ENCODE data around the gene CFAP299. TPM values are rescaled to one million over a fixed set of nuclear protein-coding genes. Genes with fewer than 3 reads are reported as not detected.

Gene CFAP299
- total RNA-seq, 3 donors from 2014 or later, result not detected

DNA sequence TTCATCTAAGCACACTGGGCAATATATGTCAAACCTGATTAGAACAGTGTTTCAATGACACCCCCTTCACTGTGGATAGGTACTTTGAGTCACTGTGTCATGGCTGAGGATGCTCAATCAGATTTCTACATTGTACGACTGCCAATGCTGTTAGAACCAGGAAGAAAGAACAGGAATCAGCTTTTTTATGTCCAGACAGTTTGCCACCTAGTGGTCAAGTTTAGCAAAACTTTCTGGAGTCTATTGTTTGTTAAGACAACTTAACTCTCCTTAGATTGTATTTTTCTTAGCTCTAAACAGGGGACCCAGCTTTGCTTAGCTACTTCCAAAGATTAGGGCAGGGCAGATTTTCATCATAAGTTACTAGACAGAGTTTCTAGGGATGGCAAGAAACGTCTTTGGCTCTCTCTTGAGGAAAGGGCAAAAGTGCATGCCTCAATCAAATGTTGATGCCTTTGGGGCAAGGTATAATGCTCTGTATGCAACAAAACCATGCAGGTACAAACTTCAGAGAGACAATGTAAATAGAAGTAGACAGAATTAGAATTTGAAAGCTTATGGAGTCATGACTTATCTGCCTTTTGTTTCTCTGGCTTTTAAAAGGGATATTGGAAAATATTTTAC, 654.5 kb downstream of the CFAP299 start:
- ATAC-seq, result peak; percentile 81
- Histone ChIP-seq H3K36me3 (ENCODE audit: low read depth) (no peaks in the 10 kb centered on the region), H3K4me1 (ENCODE audit: low read depth) (no peaks in the 10 kb centered on the region), H3K9me3 (no peaks in the 10 kb centered on the region), H3K4me3 (no peak overlapping the region)
- TF ChIP-seq, protein P1, sequence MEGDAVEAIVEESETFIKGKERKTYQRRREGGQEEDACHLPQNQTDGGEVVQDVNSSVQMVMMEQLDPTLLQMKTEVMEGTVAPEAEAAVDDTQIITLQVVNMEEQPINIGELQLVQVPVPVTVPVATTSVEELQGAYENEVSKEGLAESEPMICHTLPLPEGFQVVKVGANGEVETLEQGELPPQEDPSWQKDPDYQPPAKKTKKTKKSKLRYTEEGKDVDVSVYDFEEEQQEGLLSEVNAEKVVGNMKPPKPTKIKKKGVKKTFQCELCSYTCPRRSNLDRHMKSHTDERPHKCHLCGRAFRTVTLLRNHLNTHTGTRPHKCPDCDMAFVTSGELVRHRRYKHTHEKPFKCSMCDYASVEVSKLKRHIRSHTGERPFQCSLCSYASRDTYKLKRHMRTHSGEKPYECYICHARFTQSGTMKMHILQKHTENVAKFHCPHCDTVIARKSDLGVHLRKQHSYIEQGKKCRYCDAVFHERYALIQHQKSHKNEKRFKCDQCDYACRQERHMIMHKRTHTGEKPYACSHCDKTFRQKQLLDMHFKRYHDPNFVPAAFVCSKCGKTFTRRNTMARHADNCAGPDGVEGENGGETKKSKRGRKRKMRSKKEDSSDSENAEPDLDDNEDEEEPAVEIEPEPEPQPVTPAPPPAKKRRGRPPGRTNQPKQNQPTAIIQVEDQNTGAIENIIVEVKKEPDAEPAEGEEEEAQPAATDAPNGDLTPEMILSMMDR (IDR thresholded peaks at IDR 0.05), result no peak
- intact Hi-C loops (cut with DNase I, micrococcal nuclease), result loop anchor here (5.0 to 10.0 kb wide), 2 partner anchors 623 to 625 kb away; no protein-coding TSS in a partner anchor
- DNase-seq, result peak in 1 of 3 donors; percentile 72

- DNase-seq (no peak), ATAC-seq (no peak)
- H3K36me3 ChIP-seq (ENCODE audit: low read depth), result no peaks in the 10 kb centered on the region
- H3K9me3 ChIP-seq, result no peaks in the 10 kb centered on the region
- intact Hi-C loops (cut with DNase I, micrococcal nuclease), result loop anchor here (5.0 to 10.0 kb wide), 2 partner anchors 624 to 626 kb away; no protein-coding TSS in a partner anchor
- no peak overlapping the region for H3K4me3 ChIP-seq
- no peaks in the 10 kb centered on the region for H3K4me1 ChIP-seq (ENCODE audit: low read depth)
- TF ChIP-seq, protein P1 (IDR thresholded peaks at IDR 0.05), result no peak
These were observed 655.3 kb downstream of the CFAP299 start for GRCh38 chr4:80990851-80991250.

DNA sequence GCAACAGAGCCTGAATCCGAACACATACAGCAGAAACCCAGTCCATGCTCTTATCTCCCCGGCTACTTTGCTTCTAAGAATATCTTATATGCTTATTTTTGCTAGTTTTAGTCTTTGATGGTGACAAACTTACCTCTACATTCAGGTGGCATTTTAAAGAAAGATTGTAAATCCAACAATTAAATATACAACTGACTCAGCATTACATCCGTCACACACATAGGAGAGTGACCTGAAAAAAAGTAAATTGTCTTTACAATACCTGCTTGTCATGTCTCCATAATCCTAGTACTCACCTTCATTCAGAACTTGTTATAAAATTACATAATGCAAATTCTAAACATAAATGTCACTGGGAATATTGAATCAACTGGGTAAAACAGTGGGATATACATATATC, 664.4 kb downstream of the CFAP299 start:
- intact Hi-C loops (cut with DNase I, micrococcal nuclease), result loop anchor here in 1 of 2 donors (10.0 kb wide), 1 partner anchor 635 kb away; no protein-coding TSS in a partner anchor
- no peak for DNase-seq
- no peaks in the 10 kb centered on the region for H3K36me3 ChIP-seq (ENCODE audit: low read depth)
- no peak overlapping the region for H3K4me3 ChIP-seq
- H3K9me3 ChIP-seq, result no peaks in the 10 kb centered on the region
- H3K4me1 ChIP-seq (ENCODE audit: low read depth), result no peaks in the 10 kb centered on the region
- TF ChIP-seq, protein P1 (IDR thresholded peaks at IDR 0.05), result no peak
- no peak for ATAC-seq

GRCh38 chr4:81003597-81004111, 668.1 kb downstream of the CFAP299 start:
- ATAC-seq (peak; percentile 88), DNase-seq (peak in 1 of 3 donors; percentile 32)
- no peaks in the 10 kb centered on the region for H3K4me1 ChIP-seq (ENCODE audit: low read depth)
- intact Hi-C loops (cut with DNase I, micrococcal nuclease), result no loop called here
- no peak overlapping the region for H3K4me3 ChIP-seq
- H3K36me3 ChIP-seq (ENCODE audit: low read depth), result no peaks in the 10 kb centered on the region
- TF ChIP-seq, protein P1 (IDR thresholded peaks at IDR 0.05), result no peak
- H3K9me3 ChIP-seq, result no peaks in the 10 kb centered on the region

DNA sequence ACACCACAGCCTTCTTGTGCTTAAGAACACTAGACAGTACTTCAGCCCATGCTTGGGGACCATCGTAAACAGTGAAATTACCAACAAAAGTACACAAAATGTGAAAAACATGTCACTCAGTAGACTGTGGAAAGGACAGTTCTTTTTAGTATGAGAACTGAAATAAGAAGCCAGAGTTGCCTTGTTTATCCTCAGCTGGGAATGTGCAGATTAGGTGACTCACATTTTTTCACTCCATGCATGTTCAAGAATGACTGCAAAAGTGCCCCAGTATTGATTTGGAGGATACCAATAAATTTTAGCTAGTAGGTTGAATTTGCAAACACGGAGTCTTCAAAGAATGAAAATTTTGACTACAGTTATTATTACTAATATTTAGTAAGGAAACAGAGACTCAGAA, 671.9 kb downstream of the CFAP299 start:
- TF ChIP-seq, protein P1 (IDR thresholded peaks at IDR 0.05), result no peak
- ATAC-seq (no peak), DNase-seq (no peak)
- Histone ChIP-seq H3K4me1 (ENCODE audit: low read depth) (no peaks in the 10 kb centered on the region), H3K36me3 (ENCODE audit: low read depth) (no peaks in the 10 kb centered on the region), H3K9me3 (no peaks in the 10 kb centered on the region), H3K4me3 (no peak overlapping the region)
- intact Hi-C loops (cut with DNase I, micrococcal nuclease), result no loop called here

Other genes with a start within 250 kb of the CFAP299 start
- gene PRDM8, start 138.2 kb upstream of the CFAP299 start, total RNA-seq, result 10 to 100 TPM in 1 of 3 donors, 1 to 10 TPM in 1, under 1 TPM in 1; 0.41 to 10.1 (median 2.9) TPM
- gene FGF5, start 69.1 kb upstream of the CFAP299 start, total RNA-seq, result 1 to 10 TPM in 1 of 3 donors, under 1 TPM in 1, not detected in 1; 0.05 to 1.1 TPM